Fibroblast of pulmonary artery (primary cell): Measurements from ENCODE around the gene CDKL1.

ENCODE experiments used
- DNase-seq: peaks from one replicate; pipeline ENCODE4 v3.0.0-alpha.2; 2010; ENCODE audit warnings: low read depth
- H3K4me3 ChIP-seq: replicated peaks from 2 replicates; pipeline ENCODE4 v1.5.1; 2011; ENCODE audit warnings: low read depth, mild to moderate bottlenecking, control low read depth, low read length, moderate library complexity
- TF ChIP-seq, protein P1 (sequence below): IDR thresholded peaks from 2 replicates; pipeline ENCODE4 v1.5.1; 2011; ENCODE audit warnings: mild to moderate bottlenecking, control low read depth, low read length, inconsistent platforms; ENCODE audit errors: missing control alignments

Gene CDKL1

GRCh38 chr14:50334211-50334610 is 62.5 kb downstream of the CDKL1 start:
- TF ChIP-seq, protein P1, sequence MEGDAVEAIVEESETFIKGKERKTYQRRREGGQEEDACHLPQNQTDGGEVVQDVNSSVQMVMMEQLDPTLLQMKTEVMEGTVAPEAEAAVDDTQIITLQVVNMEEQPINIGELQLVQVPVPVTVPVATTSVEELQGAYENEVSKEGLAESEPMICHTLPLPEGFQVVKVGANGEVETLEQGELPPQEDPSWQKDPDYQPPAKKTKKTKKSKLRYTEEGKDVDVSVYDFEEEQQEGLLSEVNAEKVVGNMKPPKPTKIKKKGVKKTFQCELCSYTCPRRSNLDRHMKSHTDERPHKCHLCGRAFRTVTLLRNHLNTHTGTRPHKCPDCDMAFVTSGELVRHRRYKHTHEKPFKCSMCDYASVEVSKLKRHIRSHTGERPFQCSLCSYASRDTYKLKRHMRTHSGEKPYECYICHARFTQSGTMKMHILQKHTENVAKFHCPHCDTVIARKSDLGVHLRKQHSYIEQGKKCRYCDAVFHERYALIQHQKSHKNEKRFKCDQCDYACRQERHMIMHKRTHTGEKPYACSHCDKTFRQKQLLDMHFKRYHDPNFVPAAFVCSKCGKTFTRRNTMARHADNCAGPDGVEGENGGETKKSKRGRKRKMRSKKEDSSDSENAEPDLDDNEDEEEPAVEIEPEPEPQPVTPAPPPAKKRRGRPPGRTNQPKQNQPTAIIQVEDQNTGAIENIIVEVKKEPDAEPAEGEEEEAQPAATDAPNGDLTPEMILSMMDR, result no peak
- no peak overlapping the region for H3K4me3 ChIP-seq
- DNase-seq, result no peak

DNA sequence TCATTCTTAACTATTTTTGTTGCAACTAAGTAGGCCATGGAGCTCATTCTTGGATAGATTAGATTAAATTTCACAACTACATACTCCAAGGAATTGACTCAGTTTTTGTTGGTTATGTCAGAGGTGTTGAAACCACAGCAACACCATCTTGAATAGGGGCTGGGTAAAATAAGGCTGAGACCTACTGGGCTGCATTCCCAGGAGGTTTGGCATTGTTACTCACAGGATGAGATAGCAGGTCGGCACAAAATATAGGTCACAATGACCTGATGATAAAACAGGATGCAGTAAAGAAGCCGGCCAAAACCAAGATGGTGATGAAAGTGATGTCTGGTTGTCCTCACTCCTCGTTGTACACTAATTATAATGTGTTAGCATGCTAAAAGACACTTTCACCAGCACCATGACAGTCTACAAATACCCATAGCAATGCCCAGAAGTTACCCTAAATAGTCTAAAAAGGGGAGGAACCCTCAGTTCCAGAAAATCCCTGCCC is 63.6 kb downstream of the CDKL1 start:
- no peak overlapping the region for H3K4me3 ChIP-seq
- TF ChIP-seq, protein P1, result no peak
- peak; percentile 99 for DNase-seq

DNA sequence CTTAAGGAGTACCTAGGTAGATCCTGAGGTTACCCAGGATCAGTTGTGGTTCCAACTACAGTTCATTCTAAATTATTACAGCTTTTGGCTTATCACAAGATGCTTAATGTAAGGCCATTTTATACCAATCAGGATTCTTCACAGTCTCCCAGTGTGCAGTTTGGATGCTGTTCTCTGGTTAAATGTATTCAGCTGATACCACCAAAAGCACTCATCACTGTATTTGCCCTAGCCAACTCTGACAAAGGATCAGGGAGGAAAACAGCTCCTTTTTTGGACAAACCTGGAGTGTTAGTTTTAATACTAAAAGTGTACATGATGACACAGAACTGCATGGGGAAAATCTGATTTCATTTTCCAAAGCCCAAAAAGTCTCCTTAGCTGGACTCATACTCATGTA is 65.1 kb downstream of the CDKL1 start:
- DNase-seq, result no peak
- no peak overlapping the region for H3K4me3 ChIP-seq
- TF ChIP-seq, protein P1, result no peak

DNA sequence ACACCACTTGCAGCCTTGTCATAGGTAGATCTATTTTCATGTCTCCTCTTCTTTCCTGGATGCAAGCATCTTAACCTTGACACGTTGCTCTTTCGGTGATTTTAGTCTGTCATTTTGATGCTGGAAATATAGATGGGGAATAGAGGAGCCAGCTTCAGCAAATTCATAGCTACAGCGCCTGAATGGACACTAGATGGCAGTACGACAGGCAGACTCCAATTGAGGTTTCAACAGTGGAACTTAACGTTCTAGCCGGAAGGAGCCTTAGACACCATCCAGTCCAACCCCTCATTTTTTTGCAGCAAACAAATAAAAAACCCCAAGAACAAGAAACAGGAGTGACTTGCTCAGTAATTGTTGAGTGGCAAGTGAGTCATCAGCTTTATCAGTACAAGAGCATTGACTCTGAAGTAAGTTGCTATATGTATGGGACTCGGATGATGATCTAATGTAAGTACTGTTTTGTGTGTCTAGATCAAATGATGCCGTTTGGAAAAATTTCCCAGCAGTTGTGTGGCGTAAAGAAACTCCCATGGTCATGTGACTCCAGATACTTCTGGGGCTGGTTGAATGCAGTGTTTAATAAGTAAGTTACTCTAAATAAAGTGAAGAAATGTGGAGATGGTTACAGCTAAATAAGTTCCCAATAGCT is 75.5 kb downstream of the CDKL1 start:
- H3K4me3 ChIP-seq, result peak overlapping the region; percentile 43
- TF ChIP-seq, protein P1, result peak; percentile 98
- DNase-seq, result peak; percentile 98

GRCh38 chr14:50320283-50320682 is 76.4 kb downstream of the CDKL1 start:
- TF ChIP-seq, protein P1, result no peak
- no peak overlapping the region for H3K4me3 ChIP-seq
- DNase-seq, result peak; percentile 63

DNA sequence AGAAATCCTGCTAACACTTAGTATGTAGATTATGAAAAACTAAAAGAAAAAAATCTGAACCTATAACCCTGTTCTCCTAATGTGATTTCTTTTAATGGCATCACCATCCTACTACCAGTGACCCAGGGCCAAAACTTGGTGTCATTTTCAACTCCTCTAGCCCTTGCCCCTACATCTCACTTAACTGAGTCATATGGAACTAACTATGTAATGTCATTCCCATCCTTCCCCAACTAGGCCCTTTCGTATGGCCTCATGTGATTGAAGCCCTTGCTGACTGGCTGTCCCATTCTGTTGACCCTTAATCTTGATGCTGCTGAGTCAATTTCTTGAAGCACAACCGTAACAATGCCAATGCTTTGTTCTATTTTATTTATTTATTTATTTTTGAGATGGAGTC is 77.0 kb downstream of the CDKL1 start:
- DNase-seq, result no peak
- TF ChIP-seq, protein P1, result no peak
- no peak overlapping the region for H3K4me3 ChIP-seq

GRCh38 chr14:50319293-50319692 is 77.4 kb downstream of the CDKL1 start:
- DNase-seq, result no peak
- TF ChIP-seq, protein P1, result no peak
- no peak overlapping the region for H3K4me3 ChIP-seq
